Sigmoid colon (tissue), 7 donors: ENCODE measurements around the gene CDPF1. TPM values are rescaled to one million over a fixed set of nuclear protein-coding genes. Genes with fewer than 3 reads are reported as not detected.

Experiments
- DNase-seq: peaks from one replicate; pipeline ENCODE4 v3.0.0-alpha.2; 2019
- H3K27ac ChIP-seq, 4 donors: fragments of 200-600 bp; sonication (generic); one replicate each; pipeline ENCODE4 v1.5.1; 2016 to 2019; ENCODE audit warnings: mild to moderate bottlenecking in 1 of 4
- H3K27me3 ChIP-seq, 3 donors: fragments of 200-600 bp; sonication (generic); one replicate each; pipeline ENCODE4 v1.5.1; 2019; ENCODE audit warnings: mild to moderate bottlenecking in 1 of 3
- H3K36me3 ChIP-seq, 4 donors: fragments of 200-600 bp; sonication (generic); one replicate each; pipeline ENCODE4 v1.5.1; 2016 to 2019
- H3K4me1 ChIP-seq, 4 donors: fragments of 200-600 bp; sonication (generic); one replicate each; pipeline ENCODE4 v1.5.1; 2017 to 2019
- H3K4me3 ChIP-seq, 4 donors: fragments of 200-600 bp; sonication (generic); one replicate each; pipeline ENCODE4 v1.5.1; 2017 to 2019; ENCODE audit warnings: mild to moderate bottlenecking in 2 of 4, moderate library complexity in 1 of 4
- H3K9me3 ChIP-seq, 4 donors: fragments of 200-600 bp in 3 of 4; sonication (generic) in 3 of 4; one replicate each; pipeline versions ENCODE4 v1.5.1 to v1.6.1; 2013 to 2019
- CTCF ChIP-seq, 4 experiments: fragments of 450-650 bp in 3 of 4; fragments of 200-600 bp in 1 of 4; IDR thresholded peaks; one replicate each; pipeline ENCODE4 v1.5.1; 2016 to 2019; ENCODE audit warnings: antibody characterized with exemption in 4 of 4, mild to moderate bottlenecking in 3 of 4, moderate library complexity in 2 of 4
- EP300 ChIP-seq, 4 donors: sonication (generic); formaldehyde crosslinking; IDR thresholded peaks; one replicate each; pipeline ENCODE4 v1.6.1; 2017; ENCODE audit warnings: antibody characterized with exemption in 4 of 4
- POLR2A ChIP-seq, 2 donors: fragments of 450-650 bp; IDR thresholded peaks; one replicate each; pipeline ENCODE4 v1.6.1; 2016; ENCODE audit warnings: antibody characterized with exemption in 2 of 2, mild to moderate bottlenecking in 2 of 2, moderate library complexity in 2 of 2
- POLR2AphosphoS5 ChIP-seq, 4 donors: sonication (generic); formaldehyde crosslinking; IDR thresholded peaks; one replicate each; pipeline ENCODE4 v1.6.1; 2017; ENCODE audit warnings: antibody characterized with exemption in 4 of 4
- WGBS, 2 donors: extraction: QIAGEN DNeasy Blood & Tissue Kit; methylation state at CpG; one replicate each; pipeline ENCODE4 v1.1.7; 2013; 5-methylcytosine and 5-hydroxymethylcytosine counted together
- intact Hi-C: fragments of 100-400 bp; cut with DNase I; formaldehyde crosslinking; loops from one replicate; pipeline ENCODE4 v1.15.1; 2023
- polyA plus RNA-seq, 3 donors: library from polyadenylated mRNA; stranded (reverse); fragments of 200-250 nt; gene quantifications; one replicate each; pipeline ENCODE4 v1.2.3, GENCODE V29; 2013
- total RNA-seq, 4 donors: library from RNA; depleted of rRNA; stranded (reverse); fragments of >200 nt; gene quantifications; one replicate each; pipeline ENCODE4 v1.1.0, GENCODE V29; 2016
- donor health status: healthy with polysubstance abuse.
- donor health status: Bipolar disorder and iron deficiency.
- donor health status: healthy.

CDPF1 gene
- total and polyA plus RNA-seq, 7 donors = 7.9 to 18.9 (median 15.8) TPM

GRCh38 chr22:46198274-46198673 is 51.8 kb downstream of the CDPF1 start:
- Histone ChIP-seq H3K36me3 (peaks cover 0 to 32% (median 4%) of the 10 kb centered on the region in 4 donors), H3K27me3 (no peaks in the 10 kb centered on the region), H3K27ac (no peak overlapping the region), H3K9me3 (no peaks in the 10 kb centered on the region), H3K4me1 (no peaks in the 10 kb centered on the region), H3K4me3 (no peak overlapping the region)
- WGBS, 2 donors = 92 to 95% methylated on average over 18 of the region's 18 CpGs
- TF ChIP-seq CTCF (IDR thresholded peaks at IDR 0.05) (no peak), POLR2AphosphoS5 (IDR thresholded peaks at IDR 0.05) (no peak), EP300 (IDR thresholded peaks at IDR 0.05) (no peak), POLR2A (IDR thresholded peaks at IDR 0.05) (no peak)
- no peak for DNase-seq
- intact Hi-C loops = no loop called here

GRCh38 chr22:46196278-46196677 is 53.8 kb downstream of the CDPF1 start:
- peaks cover 0 to 29% (median 4%) of the 10 kb centered on the region in 4 donors for H3K36me3 ChIP-seq
- no peak for TF ChIP-seq CTCF (IDR thresholded peaks at IDR 0.05)
- TF ChIP-seq EP300 (IDR thresholded peaks at IDR 0.05) = no peak
- no peak for TF ChIP-seq POLR2AphosphoS5 (IDR thresholded peaks at IDR 0.05)
- TF ChIP-seq POLR2A (IDR thresholded peaks at IDR 0.05) = no peak
- no peaks in the 10 kb centered on the region for H3K9me3 ChIP-seq
- no peak overlapping the region for H3K4me3 ChIP-seq
- intact Hi-C loops = no loop called here
- no peaks in the 10 kb centered on the region for H3K4me1 ChIP-seq
- H3K27ac ChIP-seq = no peak overlapping the region
- DNase-seq = no peak
- WGBS, 2 donors = 22 to 75% methylated on average over 8 of the region's 8 CpGs
- H3K27me3 ChIP-seq = no peaks in the 10 kb centered on the region

GRCh38 chr22:46195487-46196165 is 54.5 kb downstream of the CDPF1 start:
- DNase-seq = no peak
- H3K27ac ChIP-seq = no peak overlapping the region
- no peak for TF ChIP-seq POLR2AphosphoS5 (IDR thresholded peaks at IDR 0.05)
- TF ChIP-seq CTCF (IDR thresholded peaks at IDR 0.05) = no peak
- TF ChIP-seq POLR2A (IDR thresholded peaks at IDR 0.05) = no peak
- TF ChIP-seq EP300 (IDR thresholded peaks at IDR 0.05) = no peak
- WGBS, 2 donors = 17 to 63% methylated on average over 18 of the region's 18 CpGs
- no peaks in the 10 kb centered on the region for H3K4me1 ChIP-seq
- H3K36me3 ChIP-seq = peaks cover 0 to 25% (median 4%) of the 10 kb centered on the region in 4 donors
- intact Hi-C loops = no loop called here
- H3K27me3 ChIP-seq = no peaks in the 10 kb centered on the region
- H3K9me3 ChIP-seq = no peaks in the 10 kb centered on the region
- no peak overlapping the region for H3K4me3 ChIP-seq

Other genes with a start within 250 kb of the CDPF1 start
- 10 to 100 TPM; 16.6 to 21.4 (median 20.6) TPM for gene PPARA, start 99.8 kb downstream of the CDPF1 start, total RNA-seq
- gene PPARA, start 99.8 kb downstream of the CDPF1 start, polyA plus RNA-seq = 10 to 100 TPM in 2 of 3 donors, 1 to 10 TPM in 1; 7.8 to 22.7 (median 12.0) TPM
- under 1 TPM in 2 of 4 donors, not detected in 2; 0.14 to 0.36 TPM for gene PKDREJ, start 13.1 kb upstream of the CDPF1 start, total RNA-seq
- under 1 TPM in 2 of 3 donors, not detected in 1; under 0.01 to 0.35 TPM for gene PKDREJ, start 13.1 kb upstream of the CDPF1 start, polyA plus RNA-seq
- gene TTC38, start 17.7 kb upstream of the CDPF1 start, total RNA-seq = 10 to 100 TPM; 34.6 to 56.0 (median 40.0) TPM
- gene TTC38, start 17.7 kb upstream of the CDPF1 start, polyA plus RNA-seq = 100 to 1,000 TPM in 1 of 3 donors, 10 to 100 TPM in 2; 65.5 to 105 (median 85.3) TPM
- gene GTSE1, start 46.6 kb upstream of the CDPF1 start, total RNA-seq = under 1 TPM in 3 of 4 donors, not detected in 1; 0.27 to 0.36 (median 0.28) TPM
- 10 to 100 TPM in 1 of 3 donors, 1 to 10 TPM in 2; 1.6 to 14.3 (median 1.8) TPM for gene GTSE1, start 46.6 kb upstream of the CDPF1 start, polyA plus RNA-seq
- gene TRMU, start 85.4 kb upstream of the CDPF1 start, total RNA-seq = 10 to 100 TPM; 20.7 to 30.2 (median 23.3) TPM
- gene TRMU, start 85.4 kb upstream of the CDPF1 start, polyA plus RNA-seq = 10 to 100 TPM; 12.5 to 38.7 (median 13.8) TPM